Measurements from ENCODE around the gene APOE. TPM values are rescaled to one million over a fixed set of nuclear protein-coding genes. Genes with fewer than 3 reads are reported as not detected.
A peak's percentile ranks its signal among the peaks of the same experiment; 100 is the strongest.

APOE gene
- total and polyA plus RNA-seq, 2 donors (not counting 3 experiments of a cell fraction or from before 2014, with no cell fraction given) = 3.3 to 6.2 TPM

DNA sequence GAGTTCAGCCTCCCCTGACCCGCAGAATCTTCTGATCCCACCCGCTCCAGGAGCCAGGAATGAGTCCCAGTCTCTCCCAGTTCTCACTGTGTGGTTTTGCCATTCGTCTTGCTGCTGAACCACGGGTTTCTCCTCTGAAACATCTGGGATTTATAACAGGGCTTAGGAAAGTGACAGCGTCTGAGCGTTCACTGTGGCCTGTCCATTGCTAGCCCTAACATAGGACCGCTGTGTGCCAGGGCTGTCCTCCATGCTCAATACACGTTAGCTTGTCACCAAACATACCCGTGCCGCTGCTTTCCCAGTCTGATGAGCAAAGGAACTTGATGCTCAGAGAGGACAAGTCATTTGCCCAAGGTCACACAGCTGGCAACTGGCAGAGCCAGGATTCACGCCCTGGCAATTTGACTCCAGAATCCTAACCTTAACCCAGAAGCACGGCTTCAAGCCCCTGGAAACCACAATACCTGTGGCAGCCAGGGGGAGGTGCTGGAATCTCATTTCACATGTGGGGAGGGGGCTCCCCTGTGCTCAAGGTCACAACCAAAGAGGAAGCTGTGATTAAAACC is 1.1 kb upstream of the APOE start:
- Histone ChIP-seq H3K27me3 (ENCODE audit: control insufficient read depth in 2 of 2, insufficient read depth in 2 of 2, low read length in 2 of 2) (peaks cover 9 to 11% of the 10 kb centered on the region in 2 experiments), H3K4me1 (ENCODE audit: control insufficient read depth, extremely low read depth, insufficient read depth, low read length) (peaks cover 5% of the 10 kb centered on the region), H3K9ac (replicated peaks; ENCODE audit: extremely low read depth, insufficient read depth, low read length) (no peak overlapping the region), H3K79me2 (ENCODE audit: control insufficient read depth, insufficient read depth, low read length) (no peaks in the 10 kb centered on the region), H3K9me3 (replicated peaks; ENCODE audit: control insufficient read depth, insufficient read depth, low read length) (no peaks in the 10 kb centered on the region), H2AFZ (ENCODE audit: low read depth, low read length) (no peak overlapping the region), H3K36me3 (ENCODE audit: control insufficient read depth in 2 of 2, extremely low read depth in 1 of 2, insufficient read depth in 2 of 2, low read length in 2 of 2) (peaks cover 0 to 6% of the 10 kb centered on the region in 2 experiments), H4K20me1 (replicated peaks; ENCODE audit: control insufficient read depth, extremely low read depth, insufficient read depth, low read length) (no peaks in the 10 kb centered on the region), H3K4me3 (replicated peaks in 1 of 3; ENCODE audit: insufficient read depth in 1 of 3, low read depth in 1 of 3, low read length in 3 of 3) (no peak overlapping the region), H3K27ac (ENCODE audit: insufficient read depth, low read depth, low read length) (no peak overlapping the region), H3K9me1 (replicated peaks; ENCODE audit: control insufficient read depth, extremely low read depth, insufficient read depth, low read length) (no peaks in the 10 kb centered on the region), H3K4me2 (ENCODE audit: insufficient read depth, low read length) (no peak overlapping the region)
- ChIA-PET CTCF (interaction anchor here (1.0 to 5.1 kb wide), 7 partner anchors 8 to 155 kb away, joined by 3 to 62 read pairs (median 7); partner anchors contain the start of genes APOC1, CLPTM1 and TOMM40), POLR2A (no interaction called here)
- no TSS peak for BruUV-seq (replicated peaks)
- DNase-seq (ENCODE audit: low read depth, low spot score) (no peak), FAIRE-seq (no peak)
- dilution Hi-C loops (cut with MboI; ENCODE audit: extremely low pct_ligation_motif_present, low sequenced_read_pairs) (no loop called here), intact Hi-C loops (cut with micrococcal nuclease) (no loop called here)
- TF ChIP-seq CTCF (IDR thresholded peaks at IDR 0.05; ENCODE audit: extremely low read depth in 1 of 2, insufficient read depth in 1 of 2, low read depth in 1 of 2, low read length in 2 of 2) (peak; percentile 11 to 13), JUN (IDR thresholded peaks at IDR 0.05; ENCODE audit: borderline replicate concordance, insufficient read depth, insufficient read length, low read depth) (no peak)

DNA sequence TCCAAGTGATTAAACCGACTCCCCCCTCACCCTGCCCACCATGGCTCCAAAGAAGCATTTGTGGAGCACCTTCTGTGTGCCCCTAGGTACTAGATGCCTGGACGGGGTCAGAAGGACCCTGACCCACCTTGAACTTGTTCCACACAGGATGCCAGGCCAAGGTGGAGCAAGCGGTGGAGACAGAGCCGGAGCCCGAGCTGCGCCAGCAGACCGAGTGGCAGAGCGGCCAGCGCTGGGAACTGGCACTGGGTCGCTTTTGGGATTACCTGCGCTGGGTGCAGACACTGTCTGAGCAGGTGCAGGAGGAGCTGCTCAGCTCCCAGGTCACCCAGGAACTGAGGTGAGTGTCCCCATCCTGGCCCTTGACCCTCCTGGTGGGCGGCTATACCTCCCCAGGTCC is 2.0 kb downstream of the APOE start:
- intact Hi-C loops (cut with micrococcal nuclease) (no loop called here), dilution Hi-C loops (cut with MboI; ENCODE audit: extremely low pct_ligation_motif_present, low sequenced_read_pairs) (no loop called here)
- no peak for FAIRE-seq
- TF ChIP-seq MYC (IDR thresholded peaks at IDR 0.05; ENCODE audit: low read depth, low read length) (no peak), CTCF (IDR thresholded peaks at IDR 0.05; ENCODE audit: extremely low read depth in 1 of 2, insufficient read depth in 1 of 2, low read depth in 1 of 2, low read length in 2 of 2) (no peak), FOS (IDR thresholded peaks at IDR 0.05; ENCODE audit: borderline replicate concordance, insufficient read depth, low read length) (no peak), POLR2AphosphoS5 (IDR thresholded peaks at IDR 0.05; ENCODE audit: insufficient read depth, low read depth, low read length) (no peak), EZH2 (IDR thresholded peaks at IDR 0.05; ENCODE audit: borderline replicate concordance, low read depth, low read length, severe bottlenecking) (no peak), JUN (IDR thresholded peaks at IDR 0.05; ENCODE audit: borderline replicate concordance, insufficient read depth, insufficient read length, low read depth) (no peak), GATA2 (IDR thresholded peaks at IDR 0.05; ENCODE audit: insufficient read depth, insufficient read length, low read depth, low read length) (no peak), MAX (IDR thresholded peaks at IDR 0.05; ENCODE audit: insufficient read depth, insufficient read length) (no peak), POLR2A (IDR thresholded peaks at IDR 0.05; ENCODE audit: low read depth, low read length) (no peak)
- POLR2A ChIA-PET = no interaction called here
- Histone ChIP-seq H3K9ac (replicated peaks; ENCODE audit: extremely low read depth, insufficient read depth, low read length) (no peak overlapping the region), H4K20me1 (replicated peaks; ENCODE audit: control insufficient read depth, extremely low read depth, insufficient read depth, low read length) (no peaks in the 10 kb centered on the region), H3K4me2 (ENCODE audit: insufficient read depth, low read length) (no peak overlapping the region), H3K9me1 (replicated peaks; ENCODE audit: control insufficient read depth, extremely low read depth, insufficient read depth, low read length) (no peaks in the 10 kb centered on the region), H3K36me3 (ENCODE audit: control insufficient read depth in 2 of 2, extremely low read depth in 1 of 2, insufficient read depth in 2 of 2, low read length in 2 of 2) (no peaks in the 10 kb centered on the region), H2AFZ (ENCODE audit: low read depth, low read length) (no peak overlapping the region), H3K9me3 (replicated peaks; ENCODE audit: control insufficient read depth, insufficient read depth, low read length) (no peaks in the 10 kb centered on the region), H3K79me2 (ENCODE audit: control insufficient read depth, insufficient read depth, low read length) (no peaks in the 10 kb centered on the region), H3K4me1 (ENCODE audit: control insufficient read depth, extremely low read depth, insufficient read depth, low read length) (peaks cover 9% of the 10 kb centered on the region), H3K4me3 (replicated peaks in 1 of 3; ENCODE audit: insufficient read depth in 1 of 3, low read depth in 1 of 3, low read length in 3 of 3) (no peak overlapping the region), H3K27ac (ENCODE audit: insufficient read depth, low read depth, low read length) (no peak overlapping the region), H3K27me3 (ENCODE audit: control insufficient read depth in 2 of 2, insufficient read depth in 2 of 2, low read length in 2 of 2) (peaks cover 9 to 11% of the 10 kb centered on the region in 2 experiments)
- DNase-seq (ENCODE audit: low read depth, low spot score) = no peak
- BruUV-seq (replicated peaks) = no TSS peak
- CTCF ChIA-PET = interaction anchor here (1.8 kb wide), 1 partner anchor 44 kb away, joined by 7 read pairs; no protein-coding TSS in a partner anchor

All from endothelial cell of umbilical vein (primary cell).